HCT116 (cell line): ENCODE results near the gene FHIT. TPM values are rescaled to one million over a fixed set of nuclear protein-coding genes. Genes with fewer than 3 reads are reported as not detected.
A peak's percentile ranks its signal among the peaks of the same experiment; 100 is the strongest.

Source experiments
- ATAC-seq: fragments of 200-7000 bp; cut with Tn5 transposase; 2 replicates; pipeline ENCODE4 v1.9.1; 2020; ENCODE audit warnings: mild to moderate bottlenecking, moderate library complexity
- BruUV-seq: library from RNA; stranded (reverse); fragments of 400-500 nt; replicated peaks from 2 replicates; lab custom pipeline; 2021; lab: Mats Ljungman, UMichigan
- CTCF ChIA-PET: fragments of 300-600 bp; sonication (Branson Sonifier 250); formaldehyde crosslinking; loops from one replicate; lab custom pipeline; 2021; ENCODE audit warnings: antibody characterized with exemption; lab: Charles Lee
- POLR2A ChIA-PET: fragments of 300-600, 350-600 bp; sonication (Branson Sonifier 250); formaldehyde crosslinking; loops from one replicate; lab custom pipeline; 2021; ENCODE audit warnings: antibody characterized with exemption; lab: Charles Lee
- RAD21 ChIA-PET, 2 experiments: fragments of 300-600 bp; sonication (Branson Sonifier 250); formaldehyde crosslinking; loops; one replicate each; lab custom pipeline; 2023; ENCODE audit warnings: low total read pairs in 2 of 2; ENCODE audit not compliant: uncharacterized antibody in 2 of 2, unreplicated experiment in 2 of 2, low non-redundant PET in 1 of 2; lab: Charles Lee
- DNase-seq: peaks from one replicate; pipeline ENCODE4 v3.0.0-alpha.2; 2010; ENCODE audit warnings: low read depth, low spot score
- H2AFZ ChIP-seq: fragments of 200-600 bp; shearing (Covaris generic), sonication (generic); 2 replicates; pipeline ENCODE4 v1.6.1; 2017; ENCODE audit warnings: low read depth, mixed run types, mixed read lengths, antibody characterized with exemption, low read length; ENCODE audit not compliant: poor library complexity, severe bottlenecking
- H3K27ac ChIP-seq: 2 replicates; pipeline ENCODE4 v1.5.1; 2012; ENCODE audit warnings: low read depth, low read length
- H3K27me3 ChIP-seq: fragments of 200-600 bp; sonication (generic); 2 replicates; pipeline ENCODE4 v1.6.1; 2016; ENCODE audit warnings: mixed run types, low read length, mixed read lengths; ENCODE audit not compliant: insufficient read depth
- H3K36me3 ChIP-seq, 2 experiments: fragments of 200-500 bp in 1 of 2; fragments of 200-600 bp in 1 of 2; sonication (Bioruptor generic) in 1 of 2; sonication (generic) in 1 of 2; 2 replicates each; pipeline versions ENCODE4 v1.5.1 to v1.6.1; 2014 to 2016; ENCODE audit warnings: low read length in 2 of 2, inconsistent platforms in 1 of 2, mixed read lengths in 1 of 2, mixed run types in 1 of 2; ENCODE audit not compliant: insufficient read depth in 2 of 2, control insufficient read depth in 1 of 2
- H3K4me1 ChIP-seq, 2 experiments: fragments of 200-600 bp in 1 of 2; sonication (generic) in 1 of 2; 2 replicates each; pipeline versions ENCODE4 v1.5.1 to v1.6.1; 2012 to 2017; ENCODE audit warnings: low read length in 2 of 2, inconsistent platforms in 1 of 2, mild to moderate bottlenecking in 1 of 2, mixed read lengths in 1 of 2, mixed run types in 1 of 2, moderate library complexity in 1 of 2; ENCODE audit not compliant: insufficient read depth in 2 of 2, control insufficient read depth in 1 of 2
- H3K4me2 ChIP-seq: fragments of 200-600 bp; sonication (generic); 2 replicates; pipeline ENCODE4 v1.6.1; 2017; ENCODE audit warnings: mixed run types, low read length, mixed read lengths
- H3K4me3 ChIP-seq, 2 experiments: fragments of 200-600 bp in 1 of 2; sonication (generic) in 1 of 2; replicated peaks in 1 of 2; 2 replicates each; pipeline ENCODE4 v1.5.1; 2011 to 2016; ENCODE audit warnings: low read length in 2 of 2, control low read depth in 1 of 2, low read depth in 1 of 2, mild to moderate bottlenecking in 1 of 2, mixed read lengths in 1 of 2, mixed run types in 1 of 2
- H3K79me2 ChIP-seq: fragments of 200-600 bp; sonication (generic); 2 replicates; pipeline ENCODE4 v1.6.1; 2017; ENCODE audit warnings: mild to moderate bottlenecking, mixed run types, low read length, moderate library complexity, mixed read lengths; ENCODE audit not compliant: insufficient read depth
- H3K9ac ChIP-seq: fragments of 200-600 bp; sonication (generic); 2 replicates; pipeline ENCODE4 v1.6.1; 2016; ENCODE audit warnings: low read length, mixed read lengths
- H3K9me2 ChIP-seq: fragments of 200-600 bp; sonication (generic), shearing (Covaris generic); 2 replicates; pipeline ENCODE4 v1.6.1; 2017; ENCODE audit warnings: mixed run types, mild to moderate bottlenecking, moderate library complexity; ENCODE audit not compliant: insufficient read depth
- H3K9me3 ChIP-seq, 2 experiments: fragments of 200-500 bp in 1 of 2; fragments of 200-600 bp in 1 of 2; sonication (Bioruptor generic) in 1 of 2; sonication (generic) in 1 of 2; 2 replicates each; pipeline ENCODE4 v1.6.1; 2014 to 2017; ENCODE audit warnings: low read length in 2 of 2, mixed read lengths in 2 of 2, inconsistent platforms in 1 of 2, low read depth in 1 of 2, mild to moderate bottlenecking in 1 of 2, mixed run types in 1 of 2, moderate library complexity in 1 of 2; ENCODE audit not compliant: control insufficient read depth in 1 of 2, insufficient read depth in 1 of 2
- H4K20me1 ChIP-seq: fragments of 200-600 bp; sonication (generic), shearing (Covaris generic); 2 replicates; pipeline ENCODE4 v1.6.1; 2017; ENCODE audit warnings: mixed run types, mild to moderate bottlenecking, moderate library complexity; ENCODE audit not compliant: insufficient read depth
- ELF1 ChIP-seq: IDR thresholded peaks from 2 replicates; pipeline ENCODE4 v1.6.1; 2012; ENCODE audit warnings: low read depth, borderline replicate concordance
- EZH2 ChIP-seq: fragments of 200-600 bp; sonication (generic); IDR thresholded peaks from 2 replicates; pipeline ENCODE4 v1.6.1; 2017; ENCODE audit warnings: antibody characterized with exemption, mixed run types
- FOSL1 ChIP-seq: IDR thresholded peaks from 2 replicates; pipeline ENCODE4 v1.6.1; 2012; ENCODE audit warnings: low read depth
- JUND ChIP-seq: IDR thresholded peaks from 2 replicates; pipeline ENCODE4 v1.6.1; 2012
- POLR2A ChIP-seq: IDR thresholded peaks from 2 replicates; pipeline ENCODE4 v1.7.0; 2011; ENCODE audit warnings: borderline replicate concordance; ENCODE audit not compliant: insufficient read depth, insufficient read length; ENCODE audit errors: extremely low read depth
- POLR2AphosphoS5 ChIP-seq: IDR thresholded peaks from 2 replicates; pipeline ENCODE4 v1.6.1; 2011; ENCODE audit warnings: mild to moderate bottlenecking, low read depth, low read length, moderate library complexity
- RAD21 ChIP-seq: IDR thresholded peaks from 2 replicates; pipeline ENCODE4 v1.6.1; 2012; ENCODE audit warnings: low read depth, mild to moderate bottlenecking
- SIN3A ChIP-seq: IDR thresholded peaks from 2 replicates; pipeline ENCODE4 v1.6.1; 2012; ENCODE audit warnings: low read depth
- SP1 ChIP-seq: IDR thresholded peaks from 2 replicates; pipeline ENCODE4 v1.6.1; 2012; ENCODE audit warnings: low read depth
- TCF7L2 ChIP-seq: IDR thresholded peaks from 2 replicates; pipeline ENCODE4 v1.7.0; 2011; ENCODE audit warnings: borderline replicate concordance, inconsistent platforms; ENCODE audit not compliant: insufficient read depth, insufficient read length; ENCODE audit errors: extremely low read depth
- YY1 ChIP-seq: IDR thresholded peaks from 2 replicates; pipeline ENCODE4 v1.6.1; 2011; ENCODE audit warnings: low read length, low read depth, moderate library complexity, mild to moderate bottlenecking; ENCODE audit not compliant: insufficient replicate concordance; ENCODE audit errors: extremely low read depth
- ZBTB33 ChIP-seq: IDR thresholded peaks from 2 replicates; pipeline ENCODE4 v1.6.1; 2011; ENCODE audit warnings: mild to moderate bottlenecking, low read length, moderate library complexity; ENCODE audit not compliant: insufficient replicate concordance; ENCODE audit errors: extremely low read depth
- ZFX ChIP-seq: fragments of 450-650 bp; IDR thresholded peaks from 2 replicates; pipeline ENCODE4 v1.6.1; 2017
- intact Hi-C: fragments of 100-400 bp; cut with micrococcal nuclease; formaldehyde crosslinking; loops from 2 replicates; pipeline ENCODE4 v1.10.0; 2022
- total RNA-seq: library from RNA; stranded (reverse); gene quantifications from one replicate; pipeline ENCODE4 v1.2.1, GENCODE V29; 2021; ENCODE audit not compliant: unreplicated experiment
- TF ChIP-seq, protein P1 (sequence below): IDR thresholded peaks from 2 replicates; pipeline ENCODE4 v1.6.1; 2012
- TF ChIP-seq, protein P2 (sequence below): IDR thresholded peaks from 2 replicates; pipeline ENCODE4 v1.6.1; 2012

The FHIT gene
- total RNA-seq, 1 experiment from 2014 or later, result 20.1 TPM

DNA sequence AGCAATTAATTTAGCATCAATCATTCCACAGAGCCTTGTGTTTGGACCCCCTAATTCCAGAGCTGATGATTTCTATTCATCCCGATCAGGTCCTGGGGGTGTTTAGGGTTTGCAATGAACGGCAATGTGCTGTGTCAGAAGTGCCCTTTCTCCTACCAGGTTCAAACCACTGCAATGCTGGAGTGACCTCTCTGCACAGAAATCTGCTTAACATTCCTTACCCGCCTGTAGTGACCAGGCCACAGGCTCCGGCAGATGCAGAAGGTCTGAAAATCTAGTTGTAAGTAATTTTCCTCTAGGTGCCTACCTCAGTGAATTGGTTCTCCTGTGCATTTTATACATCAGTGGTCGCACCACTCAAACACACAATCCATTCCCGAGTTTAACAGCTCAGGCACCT, 1476.1 kb downstream of the FHIT start:
- POLR2A ChIA-PET, result no interaction called here
- RAD21 ChIA-PET, result no interaction called here
- Histone ChIP-seq H4K20me1 (no peaks in the 10 kb centered on the region), H2AFZ (no peak overlapping the region), H3K9me2 (no peaks in the 10 kb centered on the region), H3K36me3 (no peaks in the 10 kb centered on the region), H3K4me1 (peaks cover 3 to 9% of the 10 kb centered on the region in 2 experiments; a peak in 1 of 4 replicates), H3K9me3 (no peaks in the 10 kb centered on the region), H3K9ac (no peak overlapping the region), H3K79me2 (no peaks in the 10 kb centered on the region), H3K4me3 (no peak overlapping the region), H3K27me3 (no peaks in the 10 kb centered on the region), H3K4me2 (no peak overlapping the region), H3K27ac (no peak overlapping the region)
- DNase-seq, result no peak
- intact Hi-C loops, result no loop called here
- CTCF ChIA-PET, result no interaction called here
- no TSS peak for BruUV-seq
- no peak for TF ChIP-seq ELF1
- TF ChIP-seq YY1, result no peak
- TF ChIP-seq, protein P1, sequence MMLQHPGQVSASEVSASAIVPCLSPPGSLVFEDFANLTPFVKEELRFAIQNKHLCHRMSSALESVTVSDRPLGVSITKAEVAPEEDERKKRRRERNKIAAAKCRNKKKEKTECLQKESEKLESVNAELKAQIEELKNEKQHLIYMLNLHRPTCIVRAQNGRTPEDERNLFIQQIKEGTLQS, result no peak
- no peak for TF ChIP-seq ZBTB33
- no peak for ATAC-seq

DNA sequence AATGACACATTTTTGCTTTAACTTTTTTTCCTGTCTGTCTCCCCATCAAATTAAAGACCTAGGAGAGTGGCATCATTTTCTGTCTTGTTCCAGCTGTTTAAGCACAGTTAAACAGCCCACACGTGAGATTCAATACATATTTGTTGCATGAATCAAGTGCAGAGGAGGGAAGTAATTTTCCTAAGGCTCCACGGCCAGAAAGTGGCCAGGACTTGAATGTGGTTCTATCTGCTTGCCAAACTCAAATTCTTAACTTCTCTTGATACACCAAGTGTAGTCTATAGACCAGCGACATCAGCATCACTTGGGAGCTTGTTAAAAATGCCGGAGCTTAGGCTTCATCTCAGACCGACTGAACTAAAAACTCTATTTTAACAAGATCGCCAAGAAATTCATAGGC, 1476.6 kb downstream of the FHIT start:
- ChIA-PET RAD21 (no interaction called here), POLR2A (no interaction called here), CTCF (no interaction called here)
- H3K9ac ChIP-seq, result no peak overlapping the region
- BruUV-seq, result no TSS peak
- DNase-seq (no peak), ATAC-seq (no peak)
- H3K4me2 ChIP-seq, result peak overlapping the region; percentile 13; the same call in 1 of the 2 replicates
- intact Hi-C loops, result no loop called here
- no peaks in the 10 kb centered on the region for H3K79me2 ChIP-seq
- H3K9me2 ChIP-seq, result no peaks in the 10 kb centered on the region
- no peaks in the 10 kb centered on the region for H3K36me3 ChIP-seq
- H3K27me3 ChIP-seq, result no peaks in the 10 kb centered on the region
- H3K27ac ChIP-seq, result no peak overlapping the region
- H3K9me3 ChIP-seq, result no peaks in the 10 kb centered on the region
- no peak overlapping the region for H2AFZ ChIP-seq
- no peak overlapping the region for H3K4me3 ChIP-seq
- peaks cover 3 to 9% of the 10 kb centered on the region in 2 experiments; a peak in 1 of 4 replicates for H3K4me1 ChIP-seq
- H4K20me1 ChIP-seq, result no peaks in the 10 kb centered on the region
- TF ChIP-seq ELF1, result no peak
- TF ChIP-seq POLR2AphosphoS5, result no peak
- TF ChIP-seq JUND, result no peak
- TF ChIP-seq YY1, result no peak
- TF ChIP-seq, protein P2, sequence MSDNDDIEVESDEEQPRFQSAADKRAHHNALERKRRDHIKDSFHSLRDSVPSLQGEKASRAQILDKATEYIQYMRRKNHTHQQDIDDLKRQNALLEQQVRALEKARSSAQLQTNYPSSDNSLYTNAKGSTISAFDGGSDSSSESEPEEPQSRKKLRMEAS, result no peak
- no peak for TF ChIP-seq TCF7L2
- TF ChIP-seq ZFX, result no peak
- no peak for TF ChIP-seq EZH2
- no peak for TF ChIP-seq RAD21
- no peak for TF ChIP-seq SP1
- no peak for TF ChIP-seq POLR2A
- no peak for TF ChIP-seq SIN3A
- TF ChIP-seq, protein P1, result no peak
- TF ChIP-seq ZBTB33, result no peak
- TF ChIP-seq FOSL1, result no peak
